Astrocyte (in vitro differentiated cells and primary cell): Measurements from ENCODE around the gene PPP1R13B. TPM values are rescaled to one million over a fixed set of nuclear protein-coding genes. Genes with fewer than 3 reads are reported as not detected.

Source experiments
- DNase-seq: peaks from one replicate; pipeline ENCODE4 v3.0.0-alpha.2; 2010; ENCODE audit warnings: low read depth
- FAIRE-seq: peaks from 2 replicates; lab custom pipeline; 2011; peaks lifted over from hg19 to GRCh38; lab: Jason Lieb, UNC
- H2AFZ ChIP-seq: 2 replicates; pipeline ENCODE4 v1.6.0; 2012; ENCODE audit warnings: low read depth, low read length, inconsistent platforms
- H3K27ac ChIP-seq: 2 replicates; pipeline ENCODE4 v1.5.1; 2011; ENCODE audit warnings: low read depth, low read length, inconsistent platforms
- H3K27me3 ChIP-seq: 2 replicates; pipeline ENCODE4 v1.6.0; 2011; ENCODE audit warnings: low read length, inconsistent platforms; ENCODE audit not compliant: insufficient read depth
- H3K36me3 ChIP-seq: 2 replicates; pipeline ENCODE4 v1.5.1; 2011; ENCODE audit warnings: low read length, inconsistent platforms; ENCODE audit not compliant: insufficient read depth
- H3K4me1 ChIP-seq: 2 replicates; pipeline ENCODE4 v1.5.1; 2011; ENCODE audit warnings: low read length, inconsistent platforms; ENCODE audit not compliant: insufficient read depth
- H3K4me2 ChIP-seq: 2 replicates; pipeline ENCODE4 v1.6.0; 2012; ENCODE audit warnings: low read length, inconsistent platforms
- H3K4me3 ChIP-seq: 2 replicates; pipeline ENCODE4 v1.5.1; 2011; ENCODE audit warnings: low read depth, mild to moderate bottlenecking, low read length, inconsistent platforms; ENCODE audit not compliant: insufficient read depth
- H3K79me2 ChIP-seq: 2 replicates; pipeline ENCODE4 v1.6.0; 2012; ENCODE audit warnings: mild to moderate bottlenecking, low read length, inconsistent platforms; ENCODE audit not compliant: insufficient read depth
- H3K9ac ChIP-seq: 2 replicates; pipeline ENCODE4 v1.6.0; 2012; ENCODE audit warnings: mild to moderate bottlenecking, low read length, inconsistent platforms
- H3K9me3 ChIP-seq: 2 replicates; pipeline ENCODE4 v1.5.1; 2012; ENCODE audit warnings: low read depth, mild to moderate bottlenecking, low read length, inconsistent platforms; ENCODE audit not compliant: insufficient read depth
- H4K20me1 ChIP-seq: 2 replicates; pipeline ENCODE4 v1.6.0; 2012; ENCODE audit warnings: low read length, inconsistent platforms; ENCODE audit not compliant: insufficient read depth
- H3K27ac Mint-ChIP-seq: one replicate; pipeline ENCODE4 v1.8.0; 2021; ENCODE audit warnings: mild to moderate bottlenecking, mixed read lengths; ENCODE audit not compliant: unreplicated experiment
- H3K27me3 Mint-ChIP-seq: one replicate; pipeline ENCODE4 v1.8.0; 2021; ENCODE audit warnings: low read depth, mixed read lengths; ENCODE audit not compliant: unreplicated experiment
- H3K36me3 Mint-ChIP-seq: one replicate; pipeline ENCODE4 v1.8.0; 2021; ENCODE audit warnings: low read depth, mixed read lengths; ENCODE audit not compliant: unreplicated experiment
- H3K4me1 Mint-ChIP-seq: one replicate; pipeline ENCODE4 v1.8.0; 2021; ENCODE audit warnings: low read depth, mixed read lengths; ENCODE audit not compliant: unreplicated experiment
- H3K4me3 Mint-ChIP-seq: one replicate; pipeline ENCODE4 v1.8.0; 2021; ENCODE audit warnings: mild to moderate bottlenecking, moderate library complexity, mixed read lengths; ENCODE audit not compliant: unreplicated experiment
- H3K9me3 Mint-ChIP-seq: one replicate; pipeline ENCODE4 v1.8.0; 2021; ENCODE audit warnings: mild to moderate bottlenecking, mixed read lengths; ENCODE audit not compliant: unreplicated experiment
- EZH2 ChIP-seq: IDR thresholded peaks from 2 replicates; pipeline ENCODE4 v1.6.1; 2012; ENCODE audit warnings: mild to moderate bottlenecking, low read length, inconsistent platforms; ENCODE audit not compliant: insufficient read depth
- total RNA-seq: library from RNA; stranded (reverse); gene quantifications from 2 replicates; pipeline ENCODE4 v1.2.1, GENCODE V29; 2021
- TF ChIP-seq, protein P1 (sequence below): IDR thresholded peaks from 2 replicates; pipeline ENCODE4 v1.5.1; 2011; ENCODE audit warnings: low read depth, mild to moderate bottlenecking, inconsistent platforms, low read length, moderate library complexity; ENCODE audit not compliant: insufficient read depth

Gene PPP1R13B
- total RNA-seq, 1 donor from 2014 or later: 7.0 TPM

DNA sequence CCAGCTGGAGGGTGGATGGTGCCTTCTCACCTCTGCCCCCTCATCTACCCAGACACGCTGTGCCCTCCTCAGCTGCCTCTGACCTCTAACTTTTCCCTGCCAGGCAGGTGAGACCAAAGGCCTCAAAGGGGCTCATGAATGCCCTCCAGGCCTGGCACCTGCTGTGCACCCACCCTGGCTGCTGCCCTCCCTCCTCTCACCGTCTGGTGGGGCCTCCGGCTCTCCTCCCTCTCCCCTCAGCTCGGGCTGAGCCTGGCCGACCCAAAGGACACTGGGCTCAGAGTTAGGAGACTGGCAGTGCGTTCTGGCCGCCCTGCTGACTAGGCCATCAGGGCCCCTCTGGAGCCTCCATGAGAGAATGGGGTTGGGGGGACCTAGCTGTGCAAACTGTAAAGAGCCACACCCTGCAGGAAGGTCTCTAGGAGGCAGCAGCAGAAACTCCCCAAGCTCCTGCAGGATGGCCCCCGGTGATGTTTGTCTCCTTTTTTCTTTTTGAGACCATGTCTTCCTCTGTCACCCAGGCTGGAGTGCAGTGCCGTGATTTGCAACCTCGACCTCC is 40.3 kb upstream of the PPP1R13B start:
- DNase-seq (no peak), FAIRE-seq (no peak)
- no peaks in the 10 kb centered on the region for H3K79me2 ChIP-seq
- Mint-ChIP-seq H3K27ac (no peak overlapping the region), H3K9me3 (no peaks in the 10 kb centered on the region), H3K4me3 (no peak overlapping the region), H3K4me1 (peaks cover 6% of the 10 kb centered on the region), H3K27me3 (peaks cover 16% of the 10 kb centered on the region), H3K36me3 (no peaks in the 10 kb centered on the region)
- no peak overlapping the region for H3K27ac ChIP-seq
- H3K4me1 ChIP-seq: peaks cover 3% of the 10 kb centered on the region
- no peaks in the 10 kb centered on the region for H4K20me1 ChIP-seq
- H3K9me3 ChIP-seq: no peaks in the 10 kb centered on the region
- H3K36me3 ChIP-seq: no peaks in the 10 kb centered on the region
- no peak overlapping the region for H2AFZ ChIP-seq
- TF ChIP-seq, protein P1, sequence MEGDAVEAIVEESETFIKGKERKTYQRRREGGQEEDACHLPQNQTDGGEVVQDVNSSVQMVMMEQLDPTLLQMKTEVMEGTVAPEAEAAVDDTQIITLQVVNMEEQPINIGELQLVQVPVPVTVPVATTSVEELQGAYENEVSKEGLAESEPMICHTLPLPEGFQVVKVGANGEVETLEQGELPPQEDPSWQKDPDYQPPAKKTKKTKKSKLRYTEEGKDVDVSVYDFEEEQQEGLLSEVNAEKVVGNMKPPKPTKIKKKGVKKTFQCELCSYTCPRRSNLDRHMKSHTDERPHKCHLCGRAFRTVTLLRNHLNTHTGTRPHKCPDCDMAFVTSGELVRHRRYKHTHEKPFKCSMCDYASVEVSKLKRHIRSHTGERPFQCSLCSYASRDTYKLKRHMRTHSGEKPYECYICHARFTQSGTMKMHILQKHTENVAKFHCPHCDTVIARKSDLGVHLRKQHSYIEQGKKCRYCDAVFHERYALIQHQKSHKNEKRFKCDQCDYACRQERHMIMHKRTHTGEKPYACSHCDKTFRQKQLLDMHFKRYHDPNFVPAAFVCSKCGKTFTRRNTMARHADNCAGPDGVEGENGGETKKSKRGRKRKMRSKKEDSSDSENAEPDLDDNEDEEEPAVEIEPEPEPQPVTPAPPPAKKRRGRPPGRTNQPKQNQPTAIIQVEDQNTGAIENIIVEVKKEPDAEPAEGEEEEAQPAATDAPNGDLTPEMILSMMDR: no peak
- TF ChIP-seq EZH2: no peak
- no peak overlapping the region for H3K9ac ChIP-seq
- H3K4me2 ChIP-seq: no peak overlapping the region
- peaks cover 13% of the 10 kb centered on the region for H3K27me3 ChIP-seq
- H3K4me3 ChIP-seq: no peak overlapping the region

DNA sequence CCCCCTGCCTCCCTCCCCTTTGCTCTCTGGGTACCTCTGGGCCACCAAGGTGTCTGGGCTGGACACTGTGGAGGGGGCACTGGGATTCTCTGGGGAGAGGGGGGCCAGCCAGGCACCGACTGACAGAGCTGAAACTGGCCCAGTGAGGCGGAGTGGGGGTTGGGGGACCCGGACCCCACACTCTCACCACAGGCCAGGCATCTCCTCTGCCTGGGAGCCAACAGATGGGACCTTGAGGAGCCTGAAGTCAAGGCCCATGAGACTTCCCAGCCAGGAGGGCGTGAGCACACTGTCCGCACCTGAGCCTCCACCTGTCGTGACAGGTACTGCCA is 39.8 kb upstream of the PPP1R13B start:
- DNase-seq: no peak
- Histone ChIP-seq H3K79me2 (no peaks in the 10 kb centered on the region), H3K27me3 (peaks cover 13% of the 10 kb centered on the region), H3K36me3 (no peaks in the 10 kb centered on the region), H3K4me2 (no peak overlapping the region), H3K27ac (no peak overlapping the region), H3K9me3 (no peaks in the 10 kb centered on the region), H3K9ac (no peak overlapping the region), H3K4me1 (peaks cover 3% of the 10 kb centered on the region), H4K20me1 (no peaks in the 10 kb centered on the region), H2AFZ (no peak overlapping the region), H3K4me3 (no peak overlapping the region)
- Mint-ChIP-seq H3K4me3 (no peak overlapping the region), H3K27me3 (peaks cover 19% of the 10 kb centered on the region), H3K36me3 (no peaks in the 10 kb centered on the region), H3K4me1 (peaks cover 6% of the 10 kb centered on the region), H3K27ac (no peak overlapping the region), H3K9me3 (no peaks in the 10 kb centered on the region)
- TF ChIP-seq, protein P1: no peak
- no peak for TF ChIP-seq EZH2
- no peak for FAIRE-seq

DNA sequence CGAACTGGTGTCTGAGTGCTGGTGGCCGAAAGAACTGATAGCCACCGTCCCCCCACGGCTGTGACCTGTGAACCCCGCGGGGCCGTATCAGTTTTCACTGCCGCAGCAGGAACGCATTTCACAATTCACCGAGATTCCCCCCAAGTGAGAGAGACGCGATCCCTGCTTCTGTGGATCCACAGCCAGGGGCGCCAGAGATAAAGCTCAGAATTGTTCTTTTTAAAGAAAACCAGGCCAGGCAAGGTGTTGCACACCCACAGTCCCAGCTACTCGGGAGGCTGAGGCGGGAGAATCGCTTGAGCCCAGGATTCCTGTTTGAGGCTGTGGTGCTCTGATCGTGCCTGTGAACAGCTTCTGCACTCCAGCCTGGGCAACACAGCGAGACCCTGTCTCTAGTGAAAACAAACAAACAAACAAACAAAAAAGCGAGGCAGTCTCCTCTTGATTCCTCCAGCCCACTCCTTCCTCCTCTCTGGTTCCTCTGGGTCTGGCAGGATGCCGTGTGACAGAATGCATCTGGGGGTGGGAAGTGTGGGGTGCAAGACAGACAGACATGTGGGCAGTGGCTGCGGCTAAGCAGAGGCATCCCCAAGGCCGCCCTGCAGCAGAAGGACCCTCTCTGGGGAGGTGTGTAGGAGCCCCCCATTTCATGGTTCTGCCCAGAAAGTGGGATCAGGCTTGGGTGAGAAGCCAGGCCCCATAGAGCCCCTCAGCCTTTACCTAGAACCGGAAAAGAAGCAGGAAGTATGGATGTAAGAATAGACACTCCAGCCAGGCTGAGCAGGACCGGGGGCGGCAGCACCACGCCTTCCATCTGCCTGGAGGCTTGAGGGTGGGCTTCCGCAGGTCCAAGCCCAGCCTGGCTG is 39.2 kb upstream of the PPP1R13B start:
- H3K27ac ChIP-seq: no peak overlapping the region
- no peaks in the 10 kb centered on the region for H3K79me2 ChIP-seq
- H3K9ac ChIP-seq: no peak overlapping the region
- peaks cover 13% of the 10 kb centered on the region for H3K27me3 ChIP-seq
- no peaks in the 10 kb centered on the region for H4K20me1 ChIP-seq
- H3K4me3 ChIP-seq: no peak overlapping the region
- Mint-ChIP-seq H3K9me3 (no peaks in the 10 kb centered on the region), H3K27ac (no peak overlapping the region), H3K27me3 (peaks cover 22% of the 10 kb centered on the region), H3K4me1 (peaks cover 6% of the 10 kb centered on the region), H3K36me3 (no peaks in the 10 kb centered on the region), H3K4me3 (peak overlapping the region; percentile 27)
- H3K9me3 ChIP-seq: no peaks in the 10 kb centered on the region
- no peak for TF ChIP-seq EZH2
- TF ChIP-seq, protein P1: peak; percentile 14
- H3K4me1 ChIP-seq: peaks cover 3% of the 10 kb centered on the region
- no peak overlapping the region for H2AFZ ChIP-seq
- FAIRE-seq (no peak), DNase-seq (no peak)
- no peak overlapping the region for H3K4me2 ChIP-seq
- no peaks in the 10 kb centered on the region for H3K36me3 ChIP-seq
